ENCODE measurements around the gene HOXB8.

DNA sequence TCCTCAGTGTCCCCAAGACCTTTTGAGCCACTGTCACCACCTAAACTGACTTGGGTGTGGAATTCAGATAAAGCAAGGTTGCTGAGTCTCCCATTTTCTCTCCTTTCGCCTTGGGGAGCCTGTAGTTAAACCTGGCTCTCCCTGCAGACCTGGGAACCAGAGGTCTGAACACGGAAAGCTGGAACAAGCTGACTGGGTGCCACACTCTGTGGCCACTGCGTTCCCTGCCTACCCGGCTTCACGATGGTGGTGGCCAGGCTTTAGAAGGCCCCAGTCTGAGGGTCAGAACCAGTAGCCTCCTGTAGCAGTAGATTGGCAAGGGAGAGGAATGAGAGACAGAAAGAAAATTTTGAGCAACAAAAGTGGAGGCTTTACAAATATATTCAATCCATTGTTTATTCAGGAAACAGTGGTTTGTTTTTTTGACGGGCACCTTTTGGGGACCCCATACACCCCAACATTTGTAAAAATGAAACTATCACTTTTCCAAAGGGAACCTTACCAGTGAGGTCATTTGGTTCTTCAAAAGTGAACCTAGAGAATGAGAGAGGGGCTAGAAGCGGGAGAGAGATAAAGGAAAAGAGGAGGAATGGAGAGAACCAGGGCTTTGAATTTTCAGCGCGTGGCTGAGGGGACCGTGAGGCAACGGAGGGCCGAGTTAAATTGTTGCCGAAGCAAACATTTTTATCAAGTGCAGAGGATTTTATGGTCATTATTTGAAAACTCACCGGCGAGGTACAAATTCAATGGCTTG, 1.8 kb upstream of the HOXB8 start:
- TF ChIP-seq, protein P1, sequence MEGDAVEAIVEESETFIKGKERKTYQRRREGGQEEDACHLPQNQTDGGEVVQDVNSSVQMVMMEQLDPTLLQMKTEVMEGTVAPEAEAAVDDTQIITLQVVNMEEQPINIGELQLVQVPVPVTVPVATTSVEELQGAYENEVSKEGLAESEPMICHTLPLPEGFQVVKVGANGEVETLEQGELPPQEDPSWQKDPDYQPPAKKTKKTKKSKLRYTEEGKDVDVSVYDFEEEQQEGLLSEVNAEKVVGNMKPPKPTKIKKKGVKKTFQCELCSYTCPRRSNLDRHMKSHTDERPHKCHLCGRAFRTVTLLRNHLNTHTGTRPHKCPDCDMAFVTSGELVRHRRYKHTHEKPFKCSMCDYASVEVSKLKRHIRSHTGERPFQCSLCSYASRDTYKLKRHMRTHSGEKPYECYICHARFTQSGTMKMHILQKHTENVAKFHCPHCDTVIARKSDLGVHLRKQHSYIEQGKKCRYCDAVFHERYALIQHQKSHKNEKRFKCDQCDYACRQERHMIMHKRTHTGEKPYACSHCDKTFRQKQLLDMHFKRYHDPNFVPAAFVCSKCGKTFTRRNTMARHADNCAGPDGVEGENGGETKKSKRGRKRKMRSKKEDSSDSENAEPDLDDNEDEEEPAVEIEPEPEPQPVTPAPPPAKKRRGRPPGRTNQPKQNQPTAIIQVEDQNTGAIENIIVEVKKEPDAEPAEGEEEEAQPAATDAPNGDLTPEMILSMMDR (CRISPR knock-in tag; IDR thresholded peaks at IDR 0.05): no peak
- TF ChIP-seq EZH2 (conservative IDR thresholded peaks at IDR 0.05; ENCODE audit: low read depth, low read length) (0 out of 2 replicates have a peak, but pooled peaks have one; percentile 27), ZNF766 (CRISPR knock-in tag; IDR thresholded peaks at IDR 0.05; ENCODE audit: borderline replicate concordance) (no peak), ZNF274 (CRISPR knock-in tag; IDR thresholded peaks at IDR 0.05) (no peak), PHF5A (CRISPR knock-in tag; IDR thresholded peaks at IDR 0.05; ENCODE audit: low read depth, unreplicated experiment) (no peak), ELF4 (CRISPR knock-in tag; IDR thresholded peaks at IDR 0.05; ENCODE audit: borderline replicate concordance) (no peak), TBP (CRISPR knock-in tag; IDR thresholded peaks at IDR 0.05) (no peak), GTF2F1 (IDR thresholded peaks at IDR 0.05; ENCODE audit: low read length) (no peak), ZNF207 (IDR thresholded peaks at IDR 0.05; ENCODE audit: borderline replicate concordance) (no peak)
- TF ChIP-seq, protein P2, sequence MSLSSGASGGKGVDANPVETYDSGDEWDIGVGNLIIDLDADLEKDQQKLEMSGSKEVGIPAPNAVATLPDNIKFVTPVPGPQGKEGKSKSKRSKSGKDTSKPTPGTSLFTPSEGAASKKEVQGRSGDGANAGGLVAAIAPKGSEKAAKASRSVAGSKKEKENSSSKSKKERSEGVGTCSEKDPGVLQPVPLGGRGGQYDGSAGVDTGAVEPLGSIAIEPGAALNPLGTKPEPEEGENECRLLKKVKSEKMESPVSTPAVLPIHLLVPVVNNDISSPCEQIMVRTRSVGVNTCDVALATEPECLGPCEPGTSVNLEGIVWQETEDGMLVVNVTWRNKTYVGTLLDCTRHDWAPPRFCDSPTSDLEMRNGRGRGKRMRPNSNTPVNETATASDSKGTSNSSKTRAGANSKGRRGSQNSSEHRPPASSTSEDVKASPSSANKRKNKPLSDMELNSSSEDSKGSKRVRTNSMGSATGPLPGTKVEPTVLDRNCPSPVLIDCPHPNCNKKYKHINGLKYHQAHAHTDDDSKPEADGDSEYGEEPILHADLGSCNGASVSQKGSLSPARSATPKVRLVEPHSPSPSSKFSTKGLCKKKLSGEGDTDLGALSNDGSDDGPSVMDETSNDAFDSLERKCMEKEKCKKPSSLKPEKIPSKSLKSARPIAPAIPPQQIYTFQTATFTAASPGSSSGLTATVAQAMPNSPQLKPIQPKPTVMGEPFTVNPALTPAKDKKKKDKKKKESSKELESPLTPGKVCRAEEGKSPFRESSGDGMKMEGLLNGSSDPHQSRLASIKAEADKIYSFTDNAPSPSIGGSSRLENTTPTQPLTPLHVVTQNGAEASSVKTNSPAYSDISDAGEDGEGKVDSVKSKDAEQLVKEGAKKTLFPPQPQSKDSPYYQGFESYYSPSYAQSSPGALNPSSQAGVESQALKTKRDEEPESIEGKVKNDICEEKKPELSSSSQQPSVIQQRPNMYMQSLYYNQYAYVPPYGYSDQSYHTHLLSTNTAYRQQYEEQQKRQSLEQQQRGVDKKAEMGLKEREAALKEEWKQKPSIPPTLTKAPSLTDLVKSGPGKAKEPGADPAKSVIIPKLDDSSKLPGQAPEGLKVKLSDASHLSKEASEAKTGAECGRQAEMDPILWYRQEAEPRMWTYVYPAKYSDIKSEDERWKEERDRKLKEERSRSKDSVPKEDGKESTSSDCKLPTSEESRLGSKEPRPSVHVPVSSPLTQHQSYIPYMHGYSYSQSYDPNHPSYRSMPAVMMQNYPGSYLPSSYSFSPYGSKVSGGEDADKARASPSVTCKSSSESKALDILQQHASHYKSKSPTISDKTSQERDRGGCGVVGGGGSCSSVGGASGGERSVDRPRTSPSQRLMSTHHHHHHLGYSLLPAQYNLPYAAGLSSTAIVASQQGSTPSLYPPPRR (CRISPR knock-in tag; IDR thresholded peaks at IDR 0.05; ENCODE audit: borderline replicate concordance): no peak
- TF ChIP-seq, protein P3, sequence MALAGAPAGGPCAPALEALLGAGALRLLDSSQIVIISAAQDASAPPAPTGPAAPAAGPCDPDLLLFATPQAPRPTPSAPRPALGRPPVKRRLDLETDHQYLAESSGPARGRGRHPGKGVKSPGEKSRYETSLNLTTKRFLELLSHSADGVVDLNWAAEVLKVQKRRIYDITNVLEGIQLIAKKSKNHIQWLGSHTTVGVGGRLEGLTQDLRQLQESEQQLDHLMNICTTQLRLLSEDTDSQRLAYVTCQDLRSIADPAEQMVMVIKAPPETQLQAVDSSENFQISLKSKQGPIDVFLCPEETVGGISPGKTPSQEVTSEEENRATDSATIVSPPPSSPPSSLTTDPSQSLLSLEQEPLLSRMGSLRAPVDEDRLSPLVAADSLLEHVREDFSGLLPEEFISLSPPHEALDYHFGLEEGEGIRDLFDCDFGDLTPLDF (CRISPR knock-in tag; IDR thresholded peaks at IDR 0.05): no peak

Measured in HepG2 (cell line).